GM19193 (cell line): ENCODE data around the gene RAP2B.

Experiments
- POLR2A ChIP-seq: IDR thresholded peaks from 4 replicates; pipeline ENCODE4 v1.6.1; 2011; ENCODE audit not compliant: insufficient read depth, insufficient read length; ENCODE audit errors: extremely low read depth

The RAP2B gene

GRCh38 chr3:153216928-153217327 lies 54.9 kb downstream of the RAP2B start:
- no peak for TF ChIP-seq POLR2A

GRCh38 chr3:153219146-153219545 lies 57.1 kb downstream of the RAP2B start:
- TF ChIP-seq POLR2A: no peak
